IMR-90 (cell line): ENCODE measurements around the gene KRT5. TPM values are rescaled to one million over a fixed set of nuclear protein-coding genes. Genes with fewer than 3 reads are reported as not detected.

ENCODE experiments used
- ATAC-seq: fragments of 200-7000 bp; cut with Tn5 transposase; 2 replicates; pipeline ENCODE4 v1.9.1; 2020; ENCODE audit warnings: low read depth, mild to moderate bottlenecking, moderate library complexity
- BruUV-seq: library from RNA; stranded (reverse); fragments of 400-500 nt; replicated peaks from 2 replicates; lab custom pipeline; 2021; lab: Mats Ljungman, UMichigan
- CTCF ChIA-PET: fragments of 300-600 bp; formaldehyde crosslinking; extraction: SDS; loops from one replicate; lab custom pipeline; 2021; ENCODE audit warnings: antibody characterized with exemption; lab: Yijun Ruan, JAX
- POLR2A ChIA-PET: fragments of 300-600 bp; sonication (Branson Sonifier 250); formaldehyde crosslinking; loops from one replicate; lab custom pipeline; 2022; ENCODE audit warnings: antibody characterized with exemption; ENCODE audit not compliant: unreplicated experiment; lab: Charles Lee
- DNase-seq: peaks from one replicate; pipeline ENCODE4 v3.0.0; 2013
- H2AFZ ChIP-seq: replicated peaks from 2 replicates; pipeline ENCODE3; 2013; ENCODE audit warnings: low read length, mild to moderate bottlenecking; ENCODE audit not compliant: poor library complexity
- H2AK5ac ChIP-seq: 2 replicates; pipeline ENCODE4 v1.6.1; 2013; ENCODE audit warnings: low read depth, low read length, inconsistent platforms
- H2AK9ac ChIP-seq: replicated peaks from 2 replicates; pipeline ENCODE3; 2013; ENCODE audit warnings: mild to moderate bottlenecking, low read depth, low read length, moderate library complexity; ENCODE audit not compliant: poor library complexity
- H2BK120ac ChIP-seq: 2 replicates; pipeline ENCODE4 v1.6.1; 2013; ENCODE audit warnings: low read depth, low read length, inconsistent platforms
- H2BK15ac ChIP-seq: 3 replicates; pipeline ENCODE4 v1.6.1; 2013; ENCODE audit warnings: low read depth, low read length, inconsistent platforms
- H2BK20ac ChIP-seq: 2 replicates; pipeline ENCODE4 v1.6.1; 2013; ENCODE audit warnings: low read depth, mild to moderate bottlenecking, inconsistent platforms, low read length, moderate library complexity
- H2BK5ac ChIP-seq: 2 replicates; pipeline ENCODE4 v1.6.1; 2013; ENCODE audit warnings: mild to moderate bottlenecking, low read depth, low read length, inconsistent platforms; ENCODE audit not compliant: poor library complexity, severe bottlenecking
- H3K14ac ChIP-seq: replicated peaks from 2 replicates; pipeline ENCODE4 v1.6.1; 2013; ENCODE audit warnings: low read depth, low read length, inconsistent platforms
- H3K18ac ChIP-seq: 2 replicates; pipeline ENCODE4 v1.6.1; 2013; ENCODE audit warnings: low read depth, low read length, control low read depth
- H3K23ac ChIP-seq: 2 replicates; pipeline ENCODE4 v1.6.1; 2013; ENCODE audit warnings: low read depth, low read length, inconsistent platforms
- H3K27ac ChIP-seq: 2 replicates; pipeline ENCODE4 v1.5.1; 2013; ENCODE audit warnings: mild to moderate bottlenecking, control low read depth, low read length; ENCODE audit not compliant: insufficient read depth
- H3K27me3 ChIP-seq: 2 replicates; pipeline ENCODE4 v1.6.1; 2013; ENCODE audit warnings: low read length; ENCODE audit not compliant: control insufficient read depth, insufficient read depth
- H3K36me3 ChIP-seq: 2 replicates; pipeline ENCODE4 v1.6.1; 2013; ENCODE audit warnings: low read length, mixed read lengths; ENCODE audit not compliant: control insufficient read depth, insufficient read depth
- H3K4ac ChIP-seq: 2 replicates; pipeline ENCODE4 v1.6.1; 2013; ENCODE audit warnings: low read depth, low read length, inconsistent platforms
- H3K4me1 ChIP-seq: 2 replicates; pipeline ENCODE4 v1.6.1; 2013; ENCODE audit warnings: low read length, mixed read lengths; ENCODE audit not compliant: control insufficient read depth, insufficient read depth
- H3K4me2 ChIP-seq: 2 replicates; pipeline ENCODE4 v1.6.1; 2013; ENCODE audit warnings: low read depth, mild to moderate bottlenecking, control low read depth, low read length, moderate library complexity
- H3K4me3 ChIP-seq: 2 replicates; pipeline ENCODE4 v1.5.1; 2013; ENCODE audit warnings: low read depth, mild to moderate bottlenecking, control low read depth, low read length, moderate library complexity; ENCODE audit not compliant: insufficient read depth
- H3K56ac ChIP-seq: 2 replicates; pipeline ENCODE4 v1.6.1; 2013; ENCODE audit warnings: low read length, inconsistent platforms; ENCODE audit not compliant: insufficient read depth; ENCODE audit errors: extremely low read depth
- H3K79me1 ChIP-seq, 2 experiments: 2 replicates each; pipeline ENCODE4 v1.6.1; 2013; ENCODE audit warnings: low read length in 2 of 2, inconsistent platforms in 1 of 2, low read depth in 1 of 2
- H3K9ac ChIP-seq: 2 replicates; pipeline ENCODE4 v1.6.1; 2013; ENCODE audit warnings: low read depth, low read length, control low read depth
- H3K9me1 ChIP-seq: 2 replicates; pipeline ENCODE4 v1.6.1; 2013; ENCODE audit warnings: low read length, inconsistent platforms; ENCODE audit not compliant: insufficient read depth
- H3K9me3 ChIP-seq: 2 replicates; pipeline ENCODE4 v1.6.1; 2013; ENCODE audit warnings: low read length; ENCODE audit not compliant: control insufficient read depth, insufficient read depth
- H4K20me1 ChIP-seq: 2 replicates; pipeline ENCODE4 v1.6.1; 2013; ENCODE audit warnings: low read length, inconsistent platforms; ENCODE audit not compliant: insufficient read depth
- H4K5ac ChIP-seq: 2 replicates; pipeline ENCODE4 v1.6.1; 2013; ENCODE audit warnings: mild to moderate bottlenecking, low read depth, low read length, control low read depth
- H4K8ac ChIP-seq, 2 experiments: 2 replicates each; pipeline ENCODE4 v1.6.1; 2013; ENCODE audit warnings: low read depth in 2 of 2, low read length in 2 of 2, control low read depth in 1 of 2, inconsistent platforms in 1 of 2
- H4K91ac ChIP-seq: 2 replicates; pipeline ENCODE4 v1.6.1; 2013; ENCODE audit warnings: low read depth, low read length, inconsistent platforms; ENCODE audit not compliant: insufficient read depth
- BHLHE40 ChIP-seq: fragments of 150-350 bp; IDR thresholded peaks from 2 replicates; pipeline ENCODE4 v1.6.1; 2016; ENCODE audit warnings: mild to moderate bottlenecking, low read depth, low read length
- WGBS, 2 experiments: methylation state at CpG; one replicate each; pipeline versions ENCODE4 v1.1.5 to v1.1.7; 2013; ENCODE audit warnings: missing lambda C conversion rate in 2 of 2; ENCODE audit not compliant: insufficient read length in 1 of 2; ENCODE audit errors: extremely low coverage in 2 of 2; 5-methylcytosine and 5-hydroxymethylcytosine counted together
- dilution Hi-C: fragments of 300-500 bp; cut with HindIII; formaldehyde crosslinking; loops from one replicate; pipeline ENCODE4 v1.14.3; 2018; ENCODE audit warnings: low sequenced_read_pairs; ENCODE audit not compliant: unreplicated experiment
- in situ Hi-C: fragments of 300-500 bp; cut with MboI; formaldehyde crosslinking; loops from 3 replicates; pipeline ENCODE4 v1.14.3; 2019; ENCODE audit warnings: low sequenced_read_pairs, inconsistent platforms, mixed read lengths
- intact Hi-C: fragments of 100-400 bp; cut with micrococcal nuclease; formaldehyde crosslinking; loops from 2 replicates; pipeline ENCODE4 v1.10.0; 2022
- polyA plus RNA-seq, 3 experiments: library from polyadenylated mRNA; depleted of rRNA; stranded (reverse); fragments of >200 nt; gene quantifications; 2 replicates each; pipeline ENCODE4 v1.2.3, GENCODE V29; 2012; ENCODE audit warnings: low replicate concordance in 1 of 3
- total RNA-seq: library from RNA; depleted of rRNA; stranded (reverse); fragments of >200 nt; gene quantifications from 2 replicates; pipeline ENCODE4 v1.2.3, GENCODE V29; 2012
- TF ChIP-seq, protein P1 (sequence below): conservative IDR thresholded peaks from 2 replicates; pipeline ENCODE4 v1.5.1; 2012; ENCODE audit warnings: mild to moderate bottlenecking, low read depth, low read length, improper control_type of control experiment

The KRT5 gene
- total and polyA plus RNA-seq, 2 of the 4 experiments (the other 2 are of a cell fraction), result not detected

DNA sequence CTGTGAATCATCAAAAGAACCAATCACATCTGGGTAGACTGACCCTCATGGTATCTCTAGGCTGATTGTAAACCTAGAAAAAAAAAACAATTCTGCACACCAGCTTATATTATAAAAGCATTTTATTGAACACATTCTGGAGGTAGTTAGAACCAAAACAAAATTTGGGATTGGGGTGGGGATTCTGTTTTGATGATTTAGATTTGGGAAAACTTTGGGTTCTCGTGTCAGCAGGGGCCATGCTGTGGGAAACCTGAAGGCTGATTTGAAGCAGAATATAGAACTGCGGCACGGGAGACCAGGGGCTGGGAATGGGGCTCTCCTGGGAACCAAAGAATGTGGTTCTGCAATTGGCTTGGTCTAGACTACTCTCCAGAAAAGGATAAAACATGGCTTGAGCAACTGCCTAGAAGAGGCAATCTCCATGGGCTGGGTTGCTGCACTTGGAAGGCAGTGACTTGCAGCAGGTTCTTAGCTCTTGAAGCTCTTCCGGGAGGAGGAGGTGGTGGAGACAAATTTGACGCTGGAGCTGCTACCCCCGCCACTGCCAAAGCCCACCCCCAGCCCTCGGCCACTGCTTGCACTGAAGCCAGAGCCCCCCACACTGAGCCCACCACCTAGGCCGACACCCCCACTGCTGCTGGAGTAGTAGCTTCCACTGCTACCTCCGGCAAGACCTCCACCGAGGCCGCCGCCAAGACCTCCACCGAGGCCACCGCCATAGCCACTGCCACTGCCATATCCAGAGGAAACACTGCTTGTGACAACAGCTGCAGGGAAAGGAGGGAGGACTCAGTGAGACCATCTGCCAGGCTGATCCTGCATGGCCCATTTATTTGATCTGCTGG, 5.5 kb downstream of the KRT5 start:
- H4K8ac ChIP-seq, result no peak overlapping the region
- H3K4me2 ChIP-seq, result no peak overlapping the region
- no peak overlapping the region for H3K27ac ChIP-seq
- H2BK20ac ChIP-seq, result no peak overlapping the region
- no peak overlapping the region for H3K9ac ChIP-seq
- intact Hi-C loops (no loop called here), dilution Hi-C loops (no loop called here), in situ Hi-C loops (no loop called here)
- H4K91ac ChIP-seq, result no peak overlapping the region
- H3K4me3 ChIP-seq, result no peak overlapping the region
- no peak overlapping the region for H3K23ac ChIP-seq
- BruUV-seq, result no TSS peak
- H2BK5ac ChIP-seq, result no peak overlapping the region
- peaks cover 22% of the 10 kb centered on the region for H3K27me3 ChIP-seq
- H3K79me1 ChIP-seq, result no peaks in the 10 kb centered on the region
- POLR2A ChIA-PET, result no interaction called here
- DNase-seq (no peak), ATAC-seq (no peak)
- H2BK120ac ChIP-seq, result no peak overlapping the region
- H2AFZ ChIP-seq, result no peak overlapping the region
- H3K9me3 ChIP-seq, result no peaks in the 10 kb centered on the region
- H3K56ac ChIP-seq, result no peak overlapping the region
- H2AK5ac ChIP-seq, result no peak overlapping the region
- no peaks in the 10 kb centered on the region for H3K4me1 ChIP-seq
- no peaks in the 10 kb centered on the region for H4K20me1 ChIP-seq
- H4K5ac ChIP-seq, result no peak overlapping the region
- no peak overlapping the region for H2AK9ac ChIP-seq
- no peak overlapping the region for H3K18ac ChIP-seq
- H3K9me1 ChIP-seq, result no peaks in the 10 kb centered on the region
- no peak overlapping the region for H2BK15ac ChIP-seq
- H3K14ac ChIP-seq, result no peak overlapping the region
- 32% methylated on average over 3 of the region's 14 CpGs; no CpG with 5 or more reads in 1 of the 2 experiments for WGBS, 2 experiments
- TF ChIP-seq, protein P1, sequence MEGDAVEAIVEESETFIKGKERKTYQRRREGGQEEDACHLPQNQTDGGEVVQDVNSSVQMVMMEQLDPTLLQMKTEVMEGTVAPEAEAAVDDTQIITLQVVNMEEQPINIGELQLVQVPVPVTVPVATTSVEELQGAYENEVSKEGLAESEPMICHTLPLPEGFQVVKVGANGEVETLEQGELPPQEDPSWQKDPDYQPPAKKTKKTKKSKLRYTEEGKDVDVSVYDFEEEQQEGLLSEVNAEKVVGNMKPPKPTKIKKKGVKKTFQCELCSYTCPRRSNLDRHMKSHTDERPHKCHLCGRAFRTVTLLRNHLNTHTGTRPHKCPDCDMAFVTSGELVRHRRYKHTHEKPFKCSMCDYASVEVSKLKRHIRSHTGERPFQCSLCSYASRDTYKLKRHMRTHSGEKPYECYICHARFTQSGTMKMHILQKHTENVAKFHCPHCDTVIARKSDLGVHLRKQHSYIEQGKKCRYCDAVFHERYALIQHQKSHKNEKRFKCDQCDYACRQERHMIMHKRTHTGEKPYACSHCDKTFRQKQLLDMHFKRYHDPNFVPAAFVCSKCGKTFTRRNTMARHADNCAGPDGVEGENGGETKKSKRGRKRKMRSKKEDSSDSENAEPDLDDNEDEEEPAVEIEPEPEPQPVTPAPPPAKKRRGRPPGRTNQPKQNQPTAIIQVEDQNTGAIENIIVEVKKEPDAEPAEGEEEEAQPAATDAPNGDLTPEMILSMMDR, result no peak
- TF ChIP-seq BHLHE40, result no peak
- CTCF ChIA-PET, result no interaction called here
- H3K36me3 ChIP-seq, result no peaks in the 10 kb centered on the region
- no peak overlapping the region for H3K4ac ChIP-seq
